NCI-H2107 (cell line): ENCODE results near the gene CARD10.
"Not testable (repeated sequence)": the region's sequence is repeated elsewhere in the genome, so short reads cannot be mapped to it uniquely, and the experiment has no call there.

Experiments
- DNase-seq: peaks from one replicate; lab custom pipeline; 2025; lab: John Stamatoyannopoulos, UW

The CARD10 gene

DNA sequence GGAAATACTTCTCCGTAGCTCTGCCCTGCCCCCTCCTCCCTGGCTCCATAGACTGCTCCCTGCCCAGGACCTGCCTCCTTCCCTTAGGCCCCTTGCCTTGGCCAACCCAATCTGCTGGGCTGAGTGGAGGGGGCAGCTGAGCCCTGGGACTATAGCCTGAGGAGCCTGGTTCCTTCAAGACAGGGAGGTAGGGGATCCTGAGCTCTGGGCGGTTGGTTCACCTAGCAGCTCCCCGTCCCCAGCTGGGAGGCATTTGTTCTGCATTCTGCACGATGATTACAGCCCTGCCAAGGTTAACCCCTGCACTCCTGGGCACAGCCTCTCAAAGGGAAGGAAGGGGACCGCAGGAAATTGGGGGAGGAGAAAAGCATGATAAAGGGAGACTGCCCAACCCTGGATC lies 37.5 kb upstream of the CARD10 start:
- no peak for DNase-seq

DNA sequence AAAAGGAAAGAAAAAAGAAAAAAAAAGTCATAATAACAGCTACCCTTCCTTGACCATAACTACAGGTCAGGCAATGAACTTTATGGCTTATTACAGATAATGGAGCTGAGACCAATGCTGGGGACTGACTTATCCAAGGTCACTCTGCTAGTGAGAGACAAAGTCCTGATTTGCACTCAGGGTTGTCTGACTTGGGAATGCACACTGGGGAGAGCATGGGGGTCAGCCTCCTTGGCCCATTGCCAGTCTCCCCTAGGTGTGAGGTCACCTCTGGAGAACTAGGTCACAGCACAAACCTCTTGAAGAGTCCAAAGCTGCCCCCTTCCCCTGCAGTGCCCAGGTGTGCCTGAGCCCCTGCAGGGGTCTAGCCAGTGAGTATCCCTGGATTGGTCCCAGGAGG lies 35.8 kb upstream of the CARD10 start:
- no peak for DNase-seq

DNA sequence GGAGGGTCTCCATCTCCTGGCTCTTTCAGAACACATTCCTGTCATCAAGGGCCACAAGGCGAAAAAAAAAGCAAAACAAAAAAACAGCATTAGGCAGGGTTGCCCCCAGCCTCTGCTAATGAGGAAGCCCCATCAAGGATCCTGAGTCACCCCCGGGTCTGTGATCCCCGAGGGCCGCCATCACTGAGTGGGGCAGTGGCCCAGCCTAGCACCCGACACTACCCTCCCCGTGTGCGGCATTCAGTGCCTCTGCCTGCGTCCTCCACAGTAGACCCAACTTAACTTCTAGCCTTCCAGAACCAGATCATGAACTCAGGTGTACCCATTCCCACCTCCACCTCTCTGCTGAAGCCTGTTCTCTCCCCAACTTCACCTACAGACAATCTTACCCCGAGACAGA lies 34.5 kb upstream of the CARD10 start:
- DNase-seq: no peak

DNA sequence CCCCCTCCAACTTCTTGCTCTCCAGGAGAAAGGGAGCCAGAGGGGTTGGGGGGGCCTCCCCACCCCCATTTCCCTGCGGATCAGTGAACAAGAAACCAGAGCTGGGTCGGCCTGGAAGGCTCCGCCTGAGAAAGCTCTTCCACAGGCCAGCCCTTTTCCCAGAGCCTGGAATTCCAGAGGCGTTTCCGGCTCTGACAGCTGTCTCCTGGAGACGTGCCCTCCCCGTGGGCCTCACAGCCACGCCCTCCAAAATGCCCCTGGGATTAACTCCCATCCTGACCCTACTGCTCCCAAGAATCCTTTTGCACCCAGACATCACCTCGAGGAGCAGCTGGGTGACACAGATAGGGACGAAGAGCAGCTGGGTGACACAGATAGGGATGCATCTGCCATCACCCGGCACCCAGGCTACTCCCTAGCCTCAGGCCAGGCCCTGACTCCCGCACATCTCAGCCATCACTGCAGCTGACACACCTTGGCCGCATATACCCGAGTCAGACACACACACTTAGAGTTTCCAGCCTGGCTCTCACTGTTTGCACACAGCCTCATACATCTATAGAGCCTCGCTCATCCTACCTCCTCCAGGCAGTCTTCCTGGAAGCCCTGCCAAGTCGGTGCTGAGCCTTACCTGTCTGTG lies 33.4 kb upstream of the CARD10 start:
- no peak for DNase-seq

DNA sequence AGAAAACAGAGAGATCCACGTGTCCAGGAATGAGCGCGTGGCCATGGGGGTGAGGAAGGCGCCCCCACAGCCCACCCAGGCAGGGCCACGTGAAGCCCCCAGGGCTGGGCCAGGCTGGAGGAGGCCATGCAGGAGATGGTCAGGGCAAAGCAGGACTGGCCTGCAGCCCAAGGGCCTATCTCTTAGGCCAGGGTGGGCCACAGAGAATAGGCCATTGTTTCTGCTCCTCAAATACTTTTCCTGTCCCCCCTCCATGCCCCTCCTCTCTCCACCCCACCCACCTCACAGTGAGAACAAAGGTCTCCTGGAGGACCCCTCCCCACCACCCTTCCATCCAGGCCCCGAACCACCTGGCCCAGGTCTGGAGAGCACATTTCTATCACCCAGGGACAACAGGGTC lies 32.8 kb upstream of the CARD10 start:
- DNase-seq: no peak

DNA sequence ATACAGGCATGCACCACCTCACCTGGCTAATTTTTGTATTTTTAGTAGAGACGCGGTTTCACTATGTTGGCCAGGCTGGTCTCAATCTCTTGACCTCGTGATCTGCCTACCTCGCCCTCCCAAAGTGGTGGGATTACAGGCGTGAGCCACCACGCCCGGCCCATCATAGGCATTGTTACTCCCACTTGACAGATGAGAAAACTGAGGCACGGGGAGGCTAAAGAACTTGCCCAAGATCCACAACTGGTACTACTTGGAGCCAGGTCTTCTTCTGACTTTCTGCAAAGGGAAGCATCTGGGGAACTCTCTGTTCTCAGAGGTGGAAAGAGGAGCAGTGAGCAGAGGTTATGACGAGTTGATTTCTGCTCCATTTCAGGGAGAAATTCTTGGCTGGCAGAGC lies 31.7 kb upstream of the CARD10 start:
- DNase-seq: not testable (repeated sequence)

DNA sequence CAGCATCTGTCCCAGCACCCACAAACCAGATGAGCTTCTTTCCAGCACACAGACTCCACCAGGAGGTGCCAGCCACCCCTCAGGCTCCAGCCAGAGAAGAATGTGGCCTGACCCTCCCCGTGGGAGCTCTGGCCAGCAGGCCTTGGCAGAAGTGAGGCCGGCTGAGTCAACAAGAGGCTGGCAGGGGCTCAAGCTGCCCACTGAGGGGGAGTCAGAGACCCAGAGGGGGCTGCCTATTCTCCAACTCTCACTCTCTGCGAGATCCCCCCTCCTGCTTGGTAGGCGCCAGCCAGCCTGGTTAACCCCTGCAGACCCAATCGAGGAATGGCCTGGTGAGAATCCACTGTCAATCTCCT lies 30.5 kb upstream of the CARD10 start:
- DNase-seq: no peak

DNA sequence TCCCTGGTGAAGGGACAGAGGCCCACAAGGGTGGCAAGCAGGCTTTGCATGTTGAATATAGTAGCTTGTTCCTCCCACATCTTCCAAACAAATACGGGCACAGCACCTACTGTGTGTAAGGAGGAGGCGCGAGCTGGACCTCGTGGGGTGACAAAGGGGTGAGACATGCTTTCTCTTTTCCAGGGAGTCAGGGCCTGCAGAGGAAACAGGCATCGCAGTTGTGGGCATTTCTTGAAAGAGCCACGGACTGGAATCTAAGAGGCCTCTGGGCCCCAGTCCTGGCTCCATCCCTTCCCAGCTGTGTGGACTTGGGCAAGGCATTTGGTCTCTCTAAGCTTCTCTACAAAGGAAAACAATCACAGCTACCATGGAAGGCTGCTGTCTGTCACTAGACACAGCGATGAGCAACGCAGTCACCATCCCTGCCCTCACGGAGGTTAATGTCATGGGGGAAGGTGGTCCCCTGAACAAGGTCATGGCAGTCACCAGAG lies 28.1 kb upstream of the CARD10 start:
- no peak for DNase-seq

DNA sequence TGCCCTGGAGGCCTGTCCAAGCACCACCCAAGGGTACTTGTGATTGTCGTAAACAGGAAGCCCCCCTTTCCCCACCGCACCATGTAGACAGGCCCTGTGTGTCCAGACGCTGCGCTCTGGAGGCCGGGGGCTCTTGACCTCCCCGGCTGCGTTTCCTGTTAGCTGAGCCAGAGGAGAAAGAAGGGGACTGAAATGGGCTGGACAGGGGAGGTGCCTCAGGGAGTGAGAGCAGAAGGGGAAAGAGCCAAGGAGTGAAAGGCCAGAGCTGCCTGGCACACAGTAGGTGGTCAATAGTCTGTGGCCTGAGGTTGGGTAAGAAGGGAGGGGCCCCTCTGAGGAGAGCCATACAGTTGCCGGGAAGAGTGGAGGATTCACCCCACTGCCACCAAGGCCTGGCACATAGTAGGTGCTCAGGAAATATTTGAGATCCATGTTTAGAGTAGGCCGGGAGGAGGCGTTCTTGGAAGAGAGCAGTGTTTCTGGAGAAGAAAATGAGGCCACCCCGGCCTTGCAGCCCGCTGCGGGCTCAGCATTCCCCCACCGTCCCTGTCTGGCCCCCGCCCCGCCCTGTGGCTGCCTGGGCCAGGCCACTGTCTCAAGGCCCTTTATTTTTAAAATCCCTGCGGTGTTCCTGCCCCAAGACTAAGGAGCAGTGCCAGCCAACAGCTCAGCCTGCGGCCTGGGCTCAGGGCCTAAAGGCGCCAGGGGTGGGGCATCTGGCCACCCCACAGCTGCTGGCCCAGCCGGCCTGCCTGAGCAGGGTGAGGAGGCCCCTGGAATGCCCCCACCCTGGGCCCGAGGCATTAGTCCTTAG lies 27.4 kb upstream of the CARD10 start:
- no peak for DNase-seq

DNA sequence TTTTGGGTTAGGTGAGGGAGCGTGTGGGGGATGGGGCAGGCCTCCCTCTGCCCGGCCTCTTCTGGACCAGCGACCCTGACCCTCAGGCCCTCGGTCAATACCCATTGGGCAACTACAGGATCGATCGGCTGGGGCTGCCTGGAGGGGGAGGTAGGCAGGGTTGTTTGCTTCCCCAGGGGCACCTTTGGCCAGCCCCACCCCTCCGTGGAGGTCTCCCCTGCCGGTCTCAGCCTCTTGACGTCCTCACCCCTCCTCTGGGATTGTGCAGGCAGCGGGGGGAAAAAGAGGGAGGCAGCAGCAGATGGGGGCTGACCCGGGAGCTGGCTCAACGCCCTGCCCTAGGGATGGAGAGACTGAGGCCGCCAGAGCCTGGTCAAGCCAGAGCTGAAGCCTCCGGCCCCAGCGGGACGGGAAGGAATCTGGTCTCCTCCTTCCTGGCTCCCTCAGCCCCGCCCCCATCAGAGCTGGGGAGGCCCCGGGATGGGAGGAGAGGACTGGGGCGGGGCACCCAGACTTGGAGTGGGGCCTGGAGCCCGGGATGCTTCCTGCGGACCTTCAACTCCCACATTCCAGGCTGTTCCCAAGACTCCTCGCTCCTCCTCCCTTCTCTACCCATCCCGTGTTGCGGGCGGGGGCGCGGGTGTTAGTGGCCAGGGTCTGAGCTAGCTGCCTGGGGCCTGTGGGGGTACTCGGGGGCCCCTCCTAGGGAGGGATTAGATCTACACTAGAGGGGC lies 26.7 kb upstream of the CARD10 start:
- no peak for DNase-seq

DNA sequence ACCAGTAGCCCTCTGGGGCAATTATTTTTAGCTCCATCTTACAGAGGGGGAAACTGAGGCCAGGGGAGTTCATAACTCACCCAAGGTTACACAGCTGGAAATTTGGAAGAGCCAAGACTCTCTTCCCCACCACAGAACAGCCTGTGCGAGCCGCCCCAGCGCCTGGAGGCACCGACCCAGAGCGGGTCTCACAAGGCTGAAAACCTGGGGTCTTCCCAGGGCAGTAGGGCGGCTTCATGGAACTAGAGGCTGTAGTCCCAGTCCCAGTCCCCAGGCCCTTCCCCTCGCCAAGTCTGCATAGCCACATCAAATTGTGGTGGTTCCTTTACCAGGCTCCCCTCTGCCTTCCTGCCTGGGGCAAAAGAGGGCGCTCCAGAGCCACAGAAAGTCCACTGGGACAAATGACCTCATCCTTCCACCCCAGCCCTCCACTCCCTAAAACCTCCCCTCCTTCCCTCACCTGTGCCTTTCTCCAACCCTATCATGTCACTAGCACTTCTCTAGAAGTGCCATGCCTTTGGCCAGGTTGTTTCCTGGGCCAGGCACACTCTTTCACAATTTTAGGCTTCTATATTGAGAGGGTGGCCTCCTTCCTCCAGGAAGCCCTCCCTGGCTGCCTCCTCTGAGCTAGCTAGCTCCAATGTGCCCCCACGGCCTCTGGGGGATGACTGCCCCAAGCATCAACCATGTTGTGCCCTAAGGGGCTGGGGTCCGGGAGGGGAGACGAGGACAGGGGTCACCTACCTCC lies 25.9 kb upstream of the CARD10 start:
- no peak for DNase-seq

DNA sequence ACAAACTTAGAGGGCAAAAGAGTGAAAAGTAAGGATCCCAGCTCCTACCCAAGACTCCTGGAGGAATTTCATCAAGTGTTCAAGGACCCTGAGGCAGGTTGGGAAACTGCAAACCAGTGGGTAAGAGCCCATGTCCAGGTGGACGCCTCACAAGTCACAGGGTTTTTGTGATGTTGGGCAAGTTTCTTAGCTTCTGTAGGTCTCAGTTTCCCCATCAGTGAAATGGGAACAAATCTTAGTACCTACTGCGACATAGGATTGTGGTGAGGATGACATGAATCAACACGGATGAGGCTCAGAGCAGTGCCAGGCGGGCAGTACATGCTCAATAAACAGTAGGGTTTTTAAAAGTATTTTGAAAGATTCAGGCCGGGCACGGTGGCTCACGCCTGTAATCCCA lies 23.7 kb upstream of the CARD10 start:
- no peak for DNase-seq

DNA sequence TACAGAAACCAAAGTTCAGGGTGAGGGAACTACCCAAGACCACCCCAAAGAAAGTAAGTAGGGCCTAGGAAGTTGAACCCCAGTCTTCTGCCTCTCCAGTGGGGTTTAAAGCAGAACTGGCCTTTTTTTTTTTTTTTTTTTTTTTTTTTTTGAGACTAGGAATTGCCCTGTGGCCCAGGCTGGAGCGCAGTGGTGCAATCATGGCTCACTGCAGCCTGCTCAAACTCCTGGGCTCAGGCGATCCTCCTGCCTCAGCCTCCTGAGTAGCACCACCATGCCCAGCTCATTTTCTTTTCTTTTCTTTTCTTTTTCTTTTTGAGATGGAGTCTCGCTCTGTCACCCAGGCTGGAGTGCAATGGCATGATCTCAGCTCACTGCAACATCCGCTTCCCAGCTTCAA lies 23.2 kb upstream of the CARD10 start:
- not testable (repeated sequence) for DNase-seq

DNA sequence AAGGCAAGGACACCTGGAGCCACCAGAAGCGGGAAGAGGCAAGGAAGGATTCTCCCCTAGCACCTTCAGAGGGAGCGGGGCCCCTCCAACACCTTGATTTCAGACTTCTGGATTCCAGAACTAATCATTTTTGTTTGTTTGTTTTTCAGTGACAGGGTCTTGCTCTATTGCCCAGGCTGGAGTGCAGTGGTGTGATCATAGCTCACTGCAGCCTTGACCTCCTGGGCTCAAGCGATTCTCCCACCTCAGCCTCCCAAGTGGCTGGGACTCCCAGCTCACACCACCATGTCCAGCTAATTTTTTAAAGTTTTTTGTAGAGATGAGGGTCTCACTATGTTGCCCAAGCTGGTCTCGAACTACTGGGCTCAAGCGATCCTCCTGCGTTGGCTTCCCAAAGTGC lies 20.6 kb upstream of the CARD10 start:
- not testable (repeated sequence) for DNase-seq

DNA sequence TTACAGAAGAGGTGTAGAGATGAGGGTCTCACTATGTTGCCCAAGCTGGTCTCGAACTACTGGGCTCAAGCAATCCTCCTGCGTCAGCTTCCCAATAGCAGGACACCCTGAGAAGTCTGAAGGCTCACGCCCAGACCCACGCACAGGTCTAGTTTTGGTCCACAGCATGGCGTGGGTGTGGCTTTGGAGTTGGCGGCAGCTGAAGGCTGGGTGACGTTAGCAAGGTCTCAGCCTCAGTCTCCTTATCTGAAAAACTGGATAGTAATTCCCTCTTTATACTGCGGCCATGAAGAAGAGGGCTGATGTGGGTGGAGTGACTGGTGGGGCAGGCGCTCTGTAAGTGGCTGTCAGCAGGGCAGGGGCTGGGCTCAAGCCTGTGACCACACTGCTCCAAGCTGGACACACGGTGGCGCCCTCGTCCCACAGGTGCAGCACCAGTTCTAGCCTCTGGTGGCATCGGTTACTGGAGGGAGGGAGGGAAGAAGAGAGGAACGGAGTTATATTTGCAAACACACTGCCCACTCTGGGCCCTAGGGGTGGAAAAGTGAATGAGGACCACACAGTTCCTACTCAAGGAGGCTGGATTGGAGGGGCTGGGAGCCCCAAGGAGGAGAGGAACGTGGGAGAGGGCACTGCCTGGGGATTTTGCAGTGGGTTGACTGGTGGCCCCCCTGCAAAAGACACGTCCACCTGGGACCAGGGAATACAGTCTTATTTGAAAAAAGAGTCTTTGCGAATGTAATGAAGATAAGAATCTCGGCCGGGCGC lies 19.6 kb upstream of the CARD10 start:
- DNase-seq: no peak

DNA sequence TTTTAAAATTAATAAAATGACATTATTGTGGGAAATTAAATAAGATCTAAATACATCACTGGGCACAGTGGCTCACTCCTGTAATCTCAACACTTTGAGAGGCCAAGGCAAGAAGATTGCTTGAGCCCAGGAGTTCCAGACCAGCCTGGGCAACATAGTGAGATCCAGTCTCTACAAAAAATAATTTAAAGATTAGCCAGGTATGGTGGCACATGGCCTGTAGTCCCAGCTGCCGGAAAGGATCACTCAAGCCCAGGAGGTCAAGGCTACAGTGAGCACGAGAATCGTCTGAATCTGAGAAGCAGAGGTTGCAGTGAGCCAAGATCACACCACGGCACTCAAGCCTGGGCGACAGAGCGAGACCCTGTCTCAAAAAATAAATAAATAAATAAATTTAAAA lies 15.9 kb upstream of the CARD10 start:
- no peak for DNase-seq

DNA sequence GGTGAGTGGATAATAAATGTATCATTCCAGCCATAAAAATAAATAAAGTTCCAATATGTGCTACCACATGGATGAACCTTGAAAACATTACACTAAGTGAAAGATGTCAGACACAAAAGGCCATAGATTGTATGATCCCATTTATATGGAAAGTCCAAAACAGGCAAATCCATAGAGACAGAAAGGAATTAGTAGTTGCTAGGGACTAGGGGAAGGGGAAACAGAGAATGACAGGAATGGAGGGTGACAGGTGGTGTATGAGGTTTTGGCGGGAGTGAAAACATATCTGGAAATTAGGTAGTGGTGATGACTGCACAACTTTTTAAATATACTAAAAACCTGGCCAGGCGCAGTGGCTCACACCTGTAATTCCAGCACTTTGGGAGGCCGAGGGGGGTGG lies 15.2 kb upstream of the CARD10 start:
- DNase-seq: no peak

DNA sequence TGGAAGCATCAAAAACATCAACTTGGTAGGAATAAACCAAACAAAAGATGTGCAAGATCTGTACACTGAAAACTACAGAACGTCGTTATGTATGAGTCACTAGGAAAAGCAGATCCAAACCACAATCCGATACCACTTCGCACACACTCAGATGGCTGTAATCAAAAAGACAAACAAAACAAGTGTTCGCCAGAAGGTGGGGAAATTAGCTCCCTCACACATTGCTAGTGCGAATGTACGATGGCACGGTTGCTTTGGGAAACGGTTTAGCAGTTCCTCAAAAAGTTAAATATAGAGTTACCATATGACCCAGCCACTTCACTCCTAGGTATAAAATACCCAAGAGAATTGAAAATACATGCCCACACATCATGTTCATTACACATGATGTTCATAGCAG lies 14.8 kb upstream of the CARD10 start:
- peak; percentile 60 for DNase-seq

DNA sequence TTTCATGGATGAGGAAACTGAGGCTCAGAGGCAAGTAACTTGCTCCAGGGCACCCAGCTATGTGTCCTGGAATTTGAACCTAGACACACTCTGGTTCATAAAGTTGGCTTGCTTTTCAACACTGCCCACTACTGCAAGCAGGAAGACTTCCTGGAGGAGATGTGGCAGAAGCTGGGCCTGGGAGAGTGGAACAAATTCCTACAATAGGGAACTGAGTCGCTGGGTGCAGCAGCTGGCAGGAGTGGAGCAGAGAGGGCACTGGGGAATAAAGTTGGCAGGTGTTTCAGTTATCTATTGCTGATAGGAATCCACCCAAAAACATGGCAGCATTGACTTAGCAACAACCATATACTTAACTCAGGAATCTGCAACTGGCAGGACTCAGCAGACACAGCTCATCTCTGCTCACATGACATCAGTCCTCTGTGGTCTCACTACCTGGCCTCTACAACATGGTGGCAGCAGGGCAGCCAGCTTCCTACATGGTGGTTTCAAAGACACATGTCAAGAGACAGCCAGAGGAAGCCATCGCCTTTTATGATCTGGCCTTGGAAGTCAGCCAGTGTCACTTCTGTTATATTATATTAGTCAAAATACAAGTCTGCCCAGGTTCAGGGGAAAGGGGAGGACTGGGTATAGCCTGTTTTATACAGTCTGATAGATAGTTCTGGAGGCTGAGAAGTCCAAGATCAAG lies 10.6 kb upstream of the CARD10 start:
- DNase-seq: no peak

DNA sequence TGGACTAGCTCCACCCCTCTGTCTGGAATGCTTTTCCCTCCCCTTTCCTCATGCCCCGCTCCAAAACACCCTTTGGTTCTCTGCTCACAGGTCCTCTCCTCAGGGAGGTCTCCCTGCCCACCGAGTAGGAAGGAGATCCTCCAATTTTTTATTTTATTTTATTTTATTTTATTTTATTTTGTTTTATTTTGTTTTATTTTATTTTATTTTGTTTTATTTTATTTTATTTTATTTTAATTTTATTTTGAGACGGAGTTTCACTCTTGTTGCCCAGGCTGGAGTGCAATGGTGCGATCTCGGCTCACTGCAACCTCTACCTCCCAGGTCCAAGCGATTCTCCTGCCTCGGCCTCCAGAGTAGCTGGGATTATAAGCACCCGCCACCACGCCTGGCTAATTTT lies 8.7 kb upstream of the CARD10 start:
- not testable (repeated sequence) for DNase-seq
